Measurements from ENCODE around the gene BANK1. TPM values are rescaled to one million over a fixed set of nuclear protein-coding genes. Genes with fewer than 3 reads are reported as not detected.

BANK1 gene, protein sequence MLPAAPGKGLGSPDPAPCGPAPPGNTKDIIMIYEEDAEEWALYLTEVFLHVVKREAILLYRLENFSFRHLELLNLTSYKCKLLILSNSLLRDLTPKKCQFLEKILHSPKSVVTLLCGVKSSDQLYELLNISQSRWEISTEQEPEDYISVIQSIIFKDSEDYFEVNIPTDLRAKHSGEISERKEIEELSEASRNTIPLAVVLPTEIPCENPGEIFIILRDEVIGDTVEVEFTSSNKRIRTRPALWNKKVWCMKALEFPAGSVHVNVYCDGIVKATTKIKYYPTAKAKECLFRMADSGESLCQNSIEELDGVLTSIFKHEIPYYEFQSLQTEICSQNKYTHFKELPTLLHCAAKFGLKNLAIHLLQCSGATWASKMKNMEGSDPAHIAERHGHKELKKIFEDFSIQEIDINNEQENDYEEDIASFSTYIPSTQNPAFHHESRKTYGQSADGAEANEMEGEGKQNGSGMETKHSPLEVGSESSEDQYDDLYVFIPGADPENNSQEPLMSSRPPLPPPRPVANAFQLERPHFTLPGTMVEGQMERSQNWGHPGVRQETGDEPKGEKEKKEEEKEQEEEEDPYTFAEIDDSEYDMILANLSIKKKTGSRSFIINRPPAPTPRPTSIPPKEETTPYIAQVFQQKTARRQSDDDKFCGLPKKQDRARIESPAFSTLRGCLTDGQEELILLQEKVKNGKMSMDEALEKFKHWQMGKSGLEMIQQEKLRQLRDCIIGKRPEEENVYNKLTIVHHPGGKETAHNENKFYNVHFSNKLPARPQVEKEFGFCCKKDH
- total RNA-seq (2014; rRNA removed; shearing (Covaris generic)) = not detected in 2 replicates
- polyA plus RNA-seq (2015; cell fraction: cytosol; rRNA removed) = not detected in 2 replicates
- polyA plus RNA-seq (2015; cell fraction: nucleus; rRNA removed) = not detected in 2 replicates

- DNase-seq (ENCODE audit: low read depth, low spot score) = no peak
- in situ Hi-C loops (cut with HindIII; ENCODE audit: low pct_unique_long_range_greater_than_20kb, low sequenced_read_pairs) = no loop called here
These were observed at the start of gene BANK1 for GRCh38 chr4:101790521-101791181. Gene BANK1 (plus strand): TSS chr4:101790730. CDS start chr4:101790881, 151 bp downstream.

GRCh38 chr4:101753721-101754120 is 36.8 kb upstream of the BANK1 start:
- in situ Hi-C loops (cut with HindIII; ENCODE audit: low pct_unique_long_range_greater_than_20kb, low sequenced_read_pairs) = no loop called here
- no peak for DNase-seq (ENCODE audit: low read depth, low spot score)

GRCh38 chr4:101756181-101756580 is 34.3 kb upstream of the BANK1 start:
- in situ Hi-C loops (cut with HindIII; ENCODE audit: low pct_unique_long_range_greater_than_20kb, low sequenced_read_pairs) = no loop called here
- no peak for DNase-seq (ENCODE audit: low read depth, low spot score)

GRCh38 chr4:101761405-101761804 is 29.1 kb upstream of the BANK1 start:
- DNase-seq (ENCODE audit: low read depth, low spot score) = no peak
- in situ Hi-C loops (cut with HindIII; ENCODE audit: low pct_unique_long_range_greater_than_20kb, low sequenced_read_pairs) = no loop called here

- in situ Hi-C loops (cut with HindIII; ENCODE audit: low pct_unique_long_range_greater_than_20kb, low sequenced_read_pairs) = no loop called here
- DNase-seq (ENCODE audit: low read depth, low spot score) = no peak
These were observed 28.5 kb upstream of the BANK1 start for GRCh38 chr4:101762025-101762424.

DNA sequence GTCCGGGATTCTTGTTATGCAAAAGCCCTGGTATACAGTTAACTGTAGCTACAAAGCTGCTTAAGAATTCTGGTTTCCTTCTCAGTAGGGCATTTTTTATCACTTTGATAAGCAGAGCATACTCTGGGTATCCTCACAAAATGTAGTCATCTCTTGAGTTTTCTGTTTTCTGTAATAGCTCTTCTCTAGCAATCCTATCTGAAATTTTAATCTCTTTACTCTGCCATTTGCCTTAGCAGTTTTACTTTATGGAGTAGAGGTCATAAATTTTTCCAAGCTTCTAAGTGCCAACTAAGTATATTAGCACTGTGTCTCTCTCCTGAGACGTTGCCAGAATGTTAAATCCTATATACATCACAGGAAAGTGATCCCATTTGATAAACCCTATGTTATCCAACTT is 28.0 kb upstream of the BANK1 start:
- in situ Hi-C loops (cut with HindIII; ENCODE audit: low pct_unique_long_range_greater_than_20kb, low sequenced_read_pairs) = no loop called here
- no peak for DNase-seq (ENCODE audit: low read depth, low spot score)

DNA sequence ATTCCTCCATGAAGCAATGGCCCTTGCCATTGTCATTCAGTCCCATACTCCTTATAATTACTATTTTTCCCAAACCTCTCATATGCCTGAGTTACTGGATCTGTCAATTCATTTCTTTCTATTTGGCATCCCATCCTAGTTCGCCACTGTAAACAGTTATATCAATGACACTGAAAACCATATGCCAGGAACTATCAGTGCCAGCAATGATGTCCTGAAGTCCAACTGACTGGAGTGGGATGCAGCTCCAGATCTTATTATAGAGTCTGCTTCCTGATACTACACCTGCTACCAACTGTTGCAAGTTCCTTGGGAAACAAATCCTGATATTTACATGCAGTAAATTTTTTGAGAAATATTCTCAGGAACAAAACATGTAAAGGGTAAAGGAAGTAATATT is 27.0 kb upstream of the BANK1 start:
- in situ Hi-C loops (cut with HindIII; ENCODE audit: low pct_unique_long_range_greater_than_20kb, low sequenced_read_pairs) = no loop called here
- no peak for DNase-seq (ENCODE audit: low read depth, low spot score)

DNA sequence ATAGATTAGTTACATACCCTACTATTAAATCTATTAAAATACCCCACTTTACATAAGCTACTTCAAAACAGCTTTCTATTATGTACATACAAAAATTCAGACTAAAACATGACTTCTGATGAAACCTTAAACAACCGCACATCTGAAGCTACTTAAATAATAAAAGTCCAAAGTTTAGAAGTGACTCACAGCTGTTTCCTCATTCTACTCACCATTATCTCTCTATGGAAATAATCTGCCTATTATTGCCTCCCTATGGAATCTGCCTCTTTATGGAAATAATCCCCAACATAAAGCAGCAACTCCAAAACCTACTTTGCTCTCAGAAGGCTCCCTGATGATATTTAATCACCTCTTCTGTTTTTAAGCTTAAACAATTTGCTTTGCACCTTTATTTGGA is 15.7 kb upstream of the BANK1 start:
- in situ Hi-C loops (cut with HindIII; ENCODE audit: low pct_unique_long_range_greater_than_20kb, low sequenced_read_pairs) = no loop called here
- DNase-seq (ENCODE audit: low read depth, low spot score) = no peak

DNA sequence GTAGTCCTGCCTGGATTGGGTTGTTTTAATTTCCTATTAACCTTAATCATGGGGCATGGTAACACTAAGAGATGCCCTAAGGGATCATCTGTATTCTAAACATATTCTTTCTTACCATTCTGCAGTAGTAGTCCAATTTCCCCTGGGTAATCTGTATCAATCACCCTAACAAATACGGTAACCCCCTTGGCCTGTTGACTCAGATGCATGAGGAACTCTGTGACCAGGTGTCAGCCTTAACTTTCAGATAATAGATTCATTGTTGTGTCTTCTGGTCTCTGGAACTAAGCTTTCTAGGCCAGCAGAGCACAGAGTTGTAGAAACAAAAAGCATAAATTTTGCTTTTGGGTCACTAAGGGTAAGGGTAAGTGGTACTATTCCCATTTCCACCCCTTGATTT is 13.1 kb upstream of the BANK1 start:
- in situ Hi-C loops (cut with HindIII; ENCODE audit: low pct_unique_long_range_greater_than_20kb, low sequenced_read_pairs) = no loop called here
- no peak for DNase-seq (ENCODE audit: low read depth, low spot score)

DNA sequence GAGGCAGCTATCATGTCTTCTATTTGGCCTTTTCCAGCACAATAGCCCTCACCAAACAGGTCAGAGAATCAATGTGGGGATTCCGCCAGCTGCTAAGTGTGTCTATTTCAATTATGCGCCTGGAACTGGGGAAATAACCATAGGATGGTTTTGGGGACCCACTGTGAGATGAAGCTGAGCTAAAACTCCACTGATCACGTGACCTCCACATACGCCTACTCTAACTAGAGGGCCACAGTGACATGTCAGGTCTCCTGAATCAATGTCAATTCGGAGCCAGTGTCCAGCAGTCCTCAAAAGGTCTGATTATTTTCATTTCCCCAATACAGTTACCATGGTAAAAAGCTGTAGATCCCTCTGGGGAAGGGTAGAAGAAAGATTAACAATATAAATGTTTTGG is 10.2 kb upstream of the BANK1 start:
- in situ Hi-C loops (cut with HindIII; ENCODE audit: low pct_unique_long_range_greater_than_20kb, low sequenced_read_pairs) = no loop called here
- DNase-seq (ENCODE audit: low read depth, low spot score) = no peak

GRCh38 chr4:101782546-101782945 is 8.0 kb upstream of the BANK1 start:
- no peak for DNase-seq (ENCODE audit: low read depth, low spot score)
- in situ Hi-C loops (cut with HindIII; ENCODE audit: low pct_unique_long_range_greater_than_20kb, low sequenced_read_pairs) = no loop called here

DNA sequence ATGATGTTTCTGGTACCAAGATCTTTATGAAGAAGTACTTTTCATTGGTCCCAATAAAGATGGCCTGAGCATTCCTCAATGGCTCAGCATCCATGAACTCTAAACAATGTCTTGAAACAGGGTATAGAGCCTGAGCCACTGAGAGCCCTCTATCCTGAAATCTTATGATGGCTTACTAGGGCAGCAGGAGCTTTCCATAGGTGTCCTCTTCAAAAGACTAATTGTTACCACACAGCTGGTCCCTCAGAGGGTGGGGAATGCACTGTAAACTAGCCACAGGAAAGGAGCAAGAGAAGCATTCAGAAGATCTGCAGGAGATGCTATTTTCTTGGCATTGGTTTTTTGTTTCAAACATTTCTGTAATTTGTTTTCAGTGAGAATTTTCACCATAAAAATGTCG is 5.6 kb upstream of the BANK1 start:
- no peak for DNase-seq (ENCODE audit: low read depth, low spot score)
- in situ Hi-C loops (cut with HindIII; ENCODE audit: low pct_unique_long_range_greater_than_20kb, low sequenced_read_pairs) = no loop called here

DNA sequence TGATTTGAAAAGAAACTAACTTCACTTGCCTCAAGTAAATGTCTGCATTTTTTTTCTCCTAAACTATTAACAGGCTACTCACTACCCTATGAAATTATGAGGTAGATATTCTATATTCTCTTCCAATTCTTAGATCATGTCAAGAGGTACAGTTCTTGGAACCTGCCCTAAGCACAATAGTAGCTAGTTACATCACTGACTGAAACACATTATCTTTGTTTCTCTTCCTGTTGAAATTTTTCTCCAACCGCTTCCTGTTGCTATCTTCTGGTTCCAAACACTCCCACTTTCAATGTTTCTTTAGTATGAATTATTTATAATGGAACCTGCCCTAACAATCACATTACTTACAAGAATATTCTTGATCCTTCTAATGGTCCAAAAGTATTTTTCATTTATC is 5.0 kb upstream of the BANK1 start:
- DNase-seq (ENCODE audit: low read depth, low spot score) = no peak
- in situ Hi-C loops (cut with HindIII; ENCODE audit: low pct_unique_long_range_greater_than_20kb, low sequenced_read_pairs) = no loop called here

- no peak for DNase-seq (ENCODE audit: low read depth, low spot score)
- in situ Hi-C loops (cut with HindIII; ENCODE audit: low pct_unique_long_range_greater_than_20kb, low sequenced_read_pairs) = no loop called here
These were observed 2.7 kb upstream of the BANK1 start for GRCh38 chr4:101787701-101788316.

DNA sequence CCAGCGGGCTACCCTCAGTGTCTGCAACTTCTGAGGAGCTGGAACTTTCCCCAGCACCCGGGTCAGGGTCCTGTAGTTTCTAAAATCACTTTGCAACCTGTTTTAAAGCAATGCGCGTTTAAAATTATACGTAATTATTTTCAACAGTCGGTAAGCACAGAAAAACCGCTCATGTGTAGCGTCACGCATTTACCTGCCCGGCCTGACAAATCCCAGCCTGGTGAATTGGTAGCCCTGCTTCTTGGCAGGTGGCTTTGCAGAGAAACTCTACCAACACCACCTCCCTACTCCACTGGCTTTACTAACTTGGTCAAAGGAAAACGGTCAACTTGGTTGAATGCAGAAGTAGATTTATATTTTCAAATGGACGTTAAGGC is 640 bp downstream of the BANK1 start:
- DNase-seq (ENCODE audit: low read depth, low spot score) = no peak
- in situ Hi-C loops (cut with HindIII; ENCODE audit: low pct_unique_long_range_greater_than_20kb, low sequenced_read_pairs) = no loop called here

DNA sequence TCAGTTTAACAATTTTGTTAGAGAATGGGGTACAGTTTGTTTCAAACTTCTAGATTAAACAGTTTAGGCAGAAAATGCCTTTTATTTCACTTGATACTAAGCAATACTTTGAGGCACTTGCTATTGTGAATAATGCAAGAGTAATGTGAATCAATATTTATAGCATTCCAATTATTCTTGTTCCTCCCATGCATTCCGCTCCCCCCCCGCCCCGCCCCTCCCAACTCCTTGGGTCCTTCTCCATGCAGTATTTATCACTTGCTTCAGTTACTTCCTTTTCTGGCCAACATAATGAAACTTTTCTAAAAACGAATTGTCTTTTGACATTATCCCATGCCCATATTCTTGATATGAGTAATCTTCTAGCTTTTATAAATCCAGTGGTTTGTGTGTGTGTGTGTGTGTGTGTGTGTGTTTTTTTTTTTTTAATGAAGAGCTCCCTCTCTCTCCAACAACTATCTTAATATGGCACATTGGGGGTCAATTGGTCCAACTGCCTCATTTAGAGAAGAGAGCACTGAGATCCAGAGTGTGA is 1.6 kb downstream of the BANK1 start:
- DNase-seq (ENCODE audit: low read depth, low spot score) = no peak
- in situ Hi-C loops (cut with HindIII; ENCODE audit: low pct_unique_long_range_greater_than_20kb, low sequenced_read_pairs) = no loop called here

GRCh38 chr4:101793397-101793796 is 2.9 kb downstream of the BANK1 start:
- in situ Hi-C loops (cut with HindIII; ENCODE audit: low pct_unique_long_range_greater_than_20kb, low sequenced_read_pairs) = no loop called here

DNA sequence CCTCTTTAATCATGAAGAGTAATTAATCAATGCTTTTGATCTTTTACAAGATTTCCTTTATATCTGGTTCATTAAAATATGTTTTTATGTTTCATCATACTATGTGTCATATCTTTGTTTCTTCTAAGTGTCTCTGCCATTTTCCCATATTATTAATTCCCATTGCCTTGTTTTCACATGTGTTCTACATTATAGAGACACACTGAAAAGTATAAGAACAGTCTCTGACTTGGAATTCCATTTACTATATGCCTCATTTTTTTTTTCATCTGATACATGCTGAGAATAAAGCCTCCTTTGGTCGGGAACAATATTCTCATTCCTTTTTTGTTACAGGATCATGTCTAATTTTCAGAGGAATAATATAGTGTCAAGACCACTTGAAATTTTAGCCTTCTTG is 4.3 kb downstream of the BANK1 start:
- in situ Hi-C loops (cut with HindIII; ENCODE audit: low pct_unique_long_range_greater_than_20kb, low sequenced_read_pairs) = no loop called here
- DNase-seq (ENCODE audit: low read depth, low spot score) = no peak

More at GRCh38 chr4:101793397-101793796, 2.9 kb downstream of the BANK1 start:
- no peak for DNase-seq (ENCODE audit: low read depth, low spot score)
